Right lobe of liver (tissue), 4 donors: Measurements from ENCODE around the gene IKZF5.

ENCODE experiments used
- POLR2A ChIP-seq: fragments of 450-650 bp; IDR thresholded peaks from one replicate; pipeline ENCODE4 v1.6.1; 2017; ENCODE audit warnings: antibody characterized with exemption, mild to moderate bottlenecking
- TF ChIP-seq, protein P1 (sequence below), 4 donors: fragments of 200-600 bp in 3 of 4; fragments of 450-650 bp in 1 of 4; IDR thresholded peaks; one replicate each; pipeline versions ENCODE4 v1.5.1 to v1.8.0; 2016 to 2022; ENCODE audit warnings: antibody characterized with exemption in 4 of 4, mild to moderate bottlenecking in 2 of 4
- donor health status: DM: no; HTN: no; CAD: no.
- donor health status: DM: no; HTN: no; CAD: no.
- donor health status: DM: no; HTN: yes; CAD: no.

DNA sequence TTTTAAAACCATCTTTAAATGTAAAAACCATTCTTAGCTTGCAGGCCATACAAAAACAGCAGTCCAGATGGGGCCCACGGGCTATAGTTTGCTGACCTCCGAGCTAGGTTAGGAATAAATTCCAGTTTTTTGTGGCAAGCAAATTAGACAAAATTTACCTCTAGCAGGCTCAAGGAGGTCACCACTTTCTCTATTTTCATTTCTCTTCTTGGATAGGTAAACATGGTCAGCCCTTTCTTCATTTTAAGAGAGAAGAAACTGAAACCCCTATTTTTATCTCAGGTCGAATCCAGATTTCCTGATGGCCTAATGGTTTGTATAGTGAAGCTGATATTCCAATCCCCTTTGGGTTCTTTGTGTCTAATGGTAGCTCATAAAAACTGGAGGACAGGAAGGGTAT is 10.7 kb downstream of the IKZF5 start:
- TF ChIP-seq, protein P1, sequence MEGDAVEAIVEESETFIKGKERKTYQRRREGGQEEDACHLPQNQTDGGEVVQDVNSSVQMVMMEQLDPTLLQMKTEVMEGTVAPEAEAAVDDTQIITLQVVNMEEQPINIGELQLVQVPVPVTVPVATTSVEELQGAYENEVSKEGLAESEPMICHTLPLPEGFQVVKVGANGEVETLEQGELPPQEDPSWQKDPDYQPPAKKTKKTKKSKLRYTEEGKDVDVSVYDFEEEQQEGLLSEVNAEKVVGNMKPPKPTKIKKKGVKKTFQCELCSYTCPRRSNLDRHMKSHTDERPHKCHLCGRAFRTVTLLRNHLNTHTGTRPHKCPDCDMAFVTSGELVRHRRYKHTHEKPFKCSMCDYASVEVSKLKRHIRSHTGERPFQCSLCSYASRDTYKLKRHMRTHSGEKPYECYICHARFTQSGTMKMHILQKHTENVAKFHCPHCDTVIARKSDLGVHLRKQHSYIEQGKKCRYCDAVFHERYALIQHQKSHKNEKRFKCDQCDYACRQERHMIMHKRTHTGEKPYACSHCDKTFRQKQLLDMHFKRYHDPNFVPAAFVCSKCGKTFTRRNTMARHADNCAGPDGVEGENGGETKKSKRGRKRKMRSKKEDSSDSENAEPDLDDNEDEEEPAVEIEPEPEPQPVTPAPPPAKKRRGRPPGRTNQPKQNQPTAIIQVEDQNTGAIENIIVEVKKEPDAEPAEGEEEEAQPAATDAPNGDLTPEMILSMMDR (IDR thresholded peaks at IDR 0.05): no peak
- no peak for TF ChIP-seq POLR2A
